Superior temporal gyrus (tissue), 1 donor: ENCODE data around the gene CTF1.
A peak's percentile ranks its signal among the peaks of the same experiment; 100 is the strongest.
"Not testable (repeated sequence)": the region's sequence is repeated elsewhere in the genome, so short reads cannot be mapped to it uniquely, and the experiment has no call there.

Experiments used
- DNase-seq: peaks from one replicate; pipeline ENCODE4 v3.0.0-alpha.2; 2016; ENCODE audit errors: extremely low spot score

The CTF1 gene

GRCh38 chr16:30887927-30888326, 8.5 kb upstream of the CTF1 start:
- DNase-seq = no peak

GRCh38 chr16:30888856-30889499, 7.4 kb upstream of the CTF1 start:
- DNase-seq = no peak

DNA sequence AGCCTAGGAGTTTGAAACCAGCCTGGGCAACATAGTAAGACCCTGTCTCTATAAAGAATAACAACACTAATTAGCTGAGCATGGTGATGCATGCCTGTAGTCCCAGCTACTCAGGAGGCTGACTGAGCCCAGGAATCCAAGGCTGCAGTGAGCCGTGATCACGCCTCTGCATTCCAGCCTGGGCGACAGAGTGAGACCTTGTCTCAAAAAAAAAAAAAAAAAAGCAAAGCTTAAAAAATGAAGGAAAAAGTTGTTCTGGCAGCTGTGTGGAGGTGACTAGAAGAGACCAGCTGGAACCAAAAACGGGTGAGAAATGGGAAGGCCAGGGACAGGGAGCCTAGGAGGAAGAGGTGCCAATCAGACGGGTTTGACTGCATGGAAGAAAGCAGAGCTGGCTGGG, 6.7 kb upstream of the CTF1 start:
- DNase-seq = no peak

DNA sequence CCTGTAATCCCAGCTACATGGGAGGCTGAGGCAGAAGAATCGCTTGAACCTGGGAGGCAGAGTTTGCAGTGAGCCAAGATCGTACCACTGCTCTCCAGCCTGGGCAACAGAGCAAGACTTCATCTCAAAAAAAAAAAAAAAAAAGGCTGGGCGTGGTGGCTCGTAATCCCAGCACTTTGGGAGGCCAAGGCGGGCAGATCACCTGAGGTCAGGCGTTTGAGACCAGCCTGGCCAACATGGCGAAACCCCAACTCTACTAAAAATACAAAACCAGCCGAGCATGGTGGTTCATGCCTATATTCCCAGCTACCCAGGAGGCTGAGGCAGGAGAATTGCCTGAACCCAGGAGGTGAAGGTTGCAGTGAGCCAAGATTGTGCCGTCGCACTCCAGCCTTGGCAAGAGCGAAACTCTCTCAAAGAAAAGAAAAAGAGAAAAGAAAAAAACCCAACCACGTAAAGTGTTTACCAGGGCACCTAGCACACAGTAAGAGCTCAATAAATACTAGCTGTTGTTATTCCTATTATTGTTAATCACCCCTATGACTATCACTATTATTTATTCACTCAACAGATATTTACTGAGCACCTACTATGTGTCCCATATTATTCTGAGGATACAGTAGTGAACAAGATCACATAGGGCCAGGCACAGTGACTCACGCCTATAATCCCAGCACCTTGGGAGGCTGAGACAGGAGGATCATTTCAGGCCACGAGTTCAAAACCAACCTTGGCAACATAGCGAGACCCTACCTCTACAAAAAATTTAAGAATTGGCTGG, 5.2 kb upstream of the CTF1 start:
- DNase-seq = not testable (repeated sequence)

DNA sequence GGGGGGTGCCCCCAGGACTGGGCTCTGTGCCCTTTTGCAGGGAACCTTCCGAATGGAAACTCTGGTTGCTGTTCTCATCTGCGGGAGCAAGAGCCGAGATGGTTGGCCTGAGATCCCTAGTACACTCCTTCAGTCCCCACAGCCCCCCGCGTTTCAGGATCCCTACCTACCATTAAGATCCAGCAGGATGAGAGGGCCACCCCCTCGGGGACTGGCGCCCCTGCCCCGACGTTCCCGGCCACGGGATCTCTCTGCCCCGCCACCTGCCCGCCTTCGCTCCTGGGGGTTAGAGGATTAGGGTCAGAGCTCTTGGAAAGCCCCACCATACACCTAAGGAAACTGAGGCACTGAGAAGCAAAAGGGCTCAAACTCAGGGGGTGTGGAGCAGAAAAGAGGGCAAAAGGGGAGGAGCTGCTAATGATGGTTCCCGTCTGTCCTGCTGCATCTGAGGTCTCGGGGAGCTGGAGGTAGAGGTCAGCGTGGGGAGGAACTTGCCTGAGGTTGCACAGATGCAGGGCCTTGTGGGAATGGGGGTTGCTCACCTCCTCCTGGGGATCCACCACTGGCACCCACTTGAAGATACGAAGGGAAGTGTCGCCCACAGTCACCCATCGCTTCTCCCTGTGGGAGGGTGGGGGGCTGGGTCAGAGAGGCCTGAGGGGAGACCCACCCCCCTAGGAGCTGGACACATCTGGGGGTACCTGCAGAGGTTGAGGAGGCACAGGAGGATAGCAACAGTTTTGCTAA, 3.6 kb upstream of the CTF1 start:
- no peak for DNase-seq

DNA sequence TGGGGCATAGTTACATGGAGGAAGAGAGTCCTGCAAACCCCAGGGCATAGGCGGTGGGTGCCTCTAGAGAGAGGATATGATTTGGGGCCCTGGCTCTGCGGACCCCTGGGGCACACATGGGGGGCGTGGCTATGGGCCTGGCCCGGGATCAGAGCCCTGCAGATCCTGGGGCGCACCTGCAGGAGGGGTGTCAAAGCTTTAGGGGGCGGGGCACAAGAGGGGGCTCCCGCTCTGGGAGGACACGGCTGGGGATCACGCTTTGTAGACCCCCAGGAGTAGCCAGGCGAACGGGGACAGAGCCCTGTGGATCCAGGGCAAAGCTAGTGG, 3.0 kb upstream of the CTF1 start:
- DNase-seq = no peak

DNA sequence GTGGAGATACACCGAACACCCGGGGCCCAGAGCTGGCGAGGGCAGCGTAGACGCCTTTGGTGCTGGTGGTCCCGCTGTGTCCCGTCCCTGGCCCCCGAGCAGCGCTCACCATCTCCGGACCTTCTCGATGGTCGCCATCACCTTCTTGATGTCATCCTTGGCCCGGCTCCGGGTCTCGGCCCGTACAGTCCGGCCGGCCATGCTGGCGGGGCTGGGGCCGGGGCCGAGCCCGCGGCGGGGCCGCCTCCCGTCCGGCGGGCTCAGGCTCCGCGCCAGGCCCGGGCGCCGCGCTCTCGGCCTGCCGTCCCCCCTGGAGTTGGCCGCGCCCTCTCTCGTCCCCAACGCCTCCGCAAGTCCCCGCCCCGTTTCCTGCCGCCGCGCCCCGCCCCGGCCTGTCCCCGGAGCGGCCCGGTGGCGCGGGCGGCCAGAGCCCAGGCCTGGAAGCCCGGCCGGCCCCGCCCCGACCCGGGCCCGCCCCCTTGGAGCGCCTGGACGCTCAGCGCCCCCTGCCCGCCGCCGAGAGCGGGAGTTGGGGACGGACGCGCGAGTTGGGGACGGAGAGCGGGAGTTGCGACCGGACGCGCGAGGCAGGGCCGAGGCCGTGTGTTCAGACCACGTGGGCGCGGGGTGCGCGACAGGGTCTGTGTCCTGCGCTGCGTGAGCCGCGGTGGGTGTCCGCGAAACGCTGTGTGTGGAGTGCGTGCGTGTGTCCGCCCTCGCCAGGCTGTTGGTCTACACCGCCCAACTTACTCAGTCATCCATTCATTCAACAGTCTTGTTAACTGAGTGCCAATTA, 2.5 kb upstream of the CTF1 start, which contains the start of gene BCL7C:
TSS of gene BCL7C (minus strand) at position 334 of the 796 bp plus-strand sequence. CDS start at position 201, 133 bp downstream.
- DNase-seq = peak; percentile 66

GRCh38 chr16:30894540-30895368, 1.7 kb upstream of the CTF1 start:
- peak; percentile 67 for DNase-seq

DNA sequence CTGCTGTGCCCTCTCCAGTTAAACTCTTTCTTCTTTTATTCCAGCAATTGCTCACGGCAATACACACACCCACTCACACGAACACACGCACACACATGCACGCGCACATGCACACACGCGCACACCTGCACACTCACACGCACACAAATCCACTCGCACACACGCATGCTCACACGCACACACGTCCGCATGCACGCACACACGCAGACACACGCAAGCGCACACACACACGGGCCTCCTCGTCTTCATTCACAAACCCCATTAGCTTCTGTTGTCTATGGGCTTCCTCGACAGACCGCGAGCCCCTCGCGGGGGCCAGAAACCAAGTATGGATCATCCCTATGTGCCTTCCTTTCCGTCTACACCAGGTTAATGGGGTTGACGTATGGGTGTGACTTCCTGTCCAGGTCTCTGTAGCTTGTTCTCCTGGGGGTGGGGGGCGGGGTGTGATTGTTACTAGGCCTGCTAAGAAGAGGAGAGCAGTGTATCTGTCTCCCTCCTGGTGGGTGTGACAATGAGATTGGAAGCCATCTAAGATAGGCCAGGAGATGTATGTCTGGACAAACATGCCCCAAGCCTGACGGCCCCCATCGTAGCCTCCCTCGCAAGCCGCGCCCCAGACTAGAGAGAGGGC, 670 bp upstream of the CTF1 start:
- DNase-seq = no peak

DNA sequence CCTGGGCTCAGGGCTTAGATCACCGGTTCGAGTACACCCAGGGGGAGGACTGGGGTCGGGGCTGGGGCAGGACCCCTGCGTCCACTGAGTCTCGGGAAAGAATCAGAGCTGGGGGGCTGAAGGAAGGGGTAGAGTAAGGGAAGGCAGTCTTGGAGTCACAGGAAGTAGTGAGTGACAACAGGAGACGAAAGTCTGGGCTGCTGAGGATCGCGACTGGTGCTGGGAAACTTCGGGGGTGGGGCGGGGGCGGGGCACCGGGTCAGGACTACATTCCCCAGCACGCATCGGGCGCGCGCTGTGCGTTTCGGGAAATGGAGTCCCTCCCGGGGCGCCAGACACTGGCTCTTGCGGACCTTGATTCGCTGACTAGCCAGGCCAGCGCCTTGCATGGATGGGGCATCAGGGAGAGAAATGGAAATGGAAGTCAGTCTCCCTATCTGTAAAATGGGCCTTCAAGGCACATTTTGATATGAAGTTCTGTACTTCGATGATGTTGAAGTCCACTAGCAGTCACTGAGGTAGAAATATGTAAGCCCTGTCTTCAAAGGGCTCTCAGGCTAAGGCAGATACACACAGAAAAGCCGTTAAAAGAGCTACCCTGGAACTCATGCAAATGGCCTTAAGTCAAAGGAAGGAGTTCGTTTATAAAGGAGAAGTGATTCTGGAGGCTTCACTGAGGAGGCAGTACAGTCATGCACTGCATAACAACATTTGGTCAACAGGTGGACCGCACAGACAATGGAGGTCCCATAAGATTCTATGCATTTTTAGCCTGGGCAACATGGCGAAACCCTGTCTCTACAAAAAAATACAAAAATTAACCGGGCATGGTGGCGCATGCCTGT, 697 bp downstream of the CTF1 start:
- peak; percentile 92 for DNase-seq

DNA sequence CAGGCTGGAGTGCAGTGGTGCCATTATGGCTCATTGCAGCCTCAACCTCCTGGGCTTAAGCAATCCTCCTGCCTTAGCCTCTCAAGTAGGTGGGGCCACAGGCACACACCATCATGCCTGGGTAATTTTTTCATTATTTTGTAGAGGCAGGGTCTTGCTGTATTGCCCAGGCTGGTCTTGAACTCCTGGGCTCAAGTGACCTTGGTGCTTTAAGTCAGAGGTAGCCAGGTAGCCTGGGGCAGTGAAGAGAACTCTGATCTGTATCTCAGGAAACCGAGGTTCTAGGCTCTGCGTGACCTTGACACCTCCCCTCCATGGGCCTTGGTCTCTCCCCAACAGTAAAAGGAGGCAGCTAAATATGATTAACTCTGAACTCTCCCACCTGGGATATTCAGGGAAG, 3.4 kb downstream of the CTF1 start:
- DNase-seq = no peak

- DNase-seq = no peak
Measured at GRCh38 chr16:30900588-30900987, 4.2 kb downstream of the CTF1 start.

- no peak for DNase-seq
Measured at GRCh38 chr16:30901201-30902028, 5.0 kb downstream of the CTF1 start.

DNA sequence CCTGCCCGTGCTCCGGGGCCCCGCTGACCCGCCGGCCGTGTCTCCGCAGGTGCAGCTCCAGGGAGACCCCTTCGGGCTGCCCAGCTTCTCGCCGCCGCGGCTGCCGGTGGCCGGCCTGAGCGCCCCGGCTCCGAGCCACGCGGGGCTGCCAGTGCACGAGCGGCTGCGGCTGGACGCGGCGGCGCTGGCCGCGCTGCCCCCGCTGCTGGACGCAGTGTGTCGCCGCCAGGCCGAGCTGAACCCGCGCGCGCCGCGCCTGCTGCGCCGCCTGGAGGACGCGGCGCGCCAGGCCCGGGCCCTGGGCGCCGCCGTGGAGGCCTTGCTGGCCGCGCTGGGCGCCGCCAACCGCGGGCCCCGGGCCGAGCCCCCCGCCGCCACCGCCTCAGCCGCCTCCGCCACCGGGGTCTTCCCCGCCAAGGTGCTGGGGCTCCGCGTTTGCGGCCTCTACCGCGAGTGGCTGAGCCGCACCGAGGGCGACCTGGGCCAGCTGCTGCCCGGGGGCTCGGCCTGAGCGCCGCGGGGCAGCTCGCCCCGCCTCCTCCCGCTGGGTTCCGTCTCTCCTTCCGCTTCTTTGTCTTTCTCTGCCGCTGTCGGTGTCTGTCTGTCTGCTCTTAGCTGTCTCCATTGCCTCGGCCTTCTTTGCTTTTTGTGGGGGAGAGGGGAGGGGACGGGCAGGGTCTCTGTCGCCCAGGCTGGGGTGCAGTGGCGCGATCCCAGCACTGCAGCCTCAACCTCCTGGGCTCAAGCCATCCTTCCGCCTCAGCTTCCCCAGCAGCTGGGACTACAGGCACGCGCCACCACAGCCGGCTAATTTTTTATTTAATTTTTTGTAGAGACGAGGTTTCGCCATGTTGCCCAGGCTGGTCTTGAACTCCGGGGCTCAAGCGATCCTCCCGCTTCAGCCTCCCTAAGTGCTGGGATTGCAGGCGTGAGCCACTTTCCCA, 5.9 kb downstream of the CTF1 start:
- peak; percentile 64 for DNase-seq

DNA sequence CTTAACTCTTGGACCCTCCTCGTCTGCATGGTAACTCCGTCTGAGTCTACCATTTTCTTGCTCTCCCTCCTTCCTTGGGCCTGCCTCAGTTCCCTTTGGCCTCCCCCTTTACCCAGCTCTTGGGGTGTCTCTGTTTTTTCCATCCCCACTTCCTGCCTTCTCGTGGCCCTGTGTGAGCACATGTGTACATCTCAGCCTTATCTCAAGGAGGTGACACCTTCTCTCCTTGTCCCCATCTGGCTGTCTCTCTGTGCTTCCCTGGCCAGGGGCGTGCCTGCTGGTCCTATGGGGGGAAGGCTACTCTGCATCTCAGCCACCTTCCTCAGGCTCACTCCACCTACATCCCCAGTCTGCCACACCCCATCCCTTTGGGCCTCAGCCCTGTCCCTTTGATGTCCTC, 6.6 kb downstream of the CTF1 start:
- no peak for DNase-seq

DNA sequence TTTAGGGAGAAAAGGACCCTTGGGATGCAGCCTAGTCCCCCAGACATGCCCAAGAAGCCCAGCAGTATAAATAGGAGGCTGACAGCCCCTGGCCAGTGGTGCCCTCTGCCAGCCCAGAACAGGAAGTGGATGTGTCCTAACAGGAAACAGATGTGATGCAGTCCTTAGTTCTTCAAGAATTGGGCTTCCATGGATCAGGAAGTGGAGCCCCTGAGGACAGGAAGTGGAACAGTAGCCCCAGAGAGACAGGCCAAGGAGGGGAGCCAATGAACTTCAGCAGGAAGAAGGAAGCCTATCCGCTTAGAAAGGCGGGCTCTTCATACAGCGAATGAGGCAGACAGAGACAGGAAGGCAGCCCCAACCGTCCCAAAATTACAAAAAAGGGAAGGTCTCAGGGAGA, 7.2 kb downstream of the CTF1 start:
- DNase-seq = no peak

DNA sequence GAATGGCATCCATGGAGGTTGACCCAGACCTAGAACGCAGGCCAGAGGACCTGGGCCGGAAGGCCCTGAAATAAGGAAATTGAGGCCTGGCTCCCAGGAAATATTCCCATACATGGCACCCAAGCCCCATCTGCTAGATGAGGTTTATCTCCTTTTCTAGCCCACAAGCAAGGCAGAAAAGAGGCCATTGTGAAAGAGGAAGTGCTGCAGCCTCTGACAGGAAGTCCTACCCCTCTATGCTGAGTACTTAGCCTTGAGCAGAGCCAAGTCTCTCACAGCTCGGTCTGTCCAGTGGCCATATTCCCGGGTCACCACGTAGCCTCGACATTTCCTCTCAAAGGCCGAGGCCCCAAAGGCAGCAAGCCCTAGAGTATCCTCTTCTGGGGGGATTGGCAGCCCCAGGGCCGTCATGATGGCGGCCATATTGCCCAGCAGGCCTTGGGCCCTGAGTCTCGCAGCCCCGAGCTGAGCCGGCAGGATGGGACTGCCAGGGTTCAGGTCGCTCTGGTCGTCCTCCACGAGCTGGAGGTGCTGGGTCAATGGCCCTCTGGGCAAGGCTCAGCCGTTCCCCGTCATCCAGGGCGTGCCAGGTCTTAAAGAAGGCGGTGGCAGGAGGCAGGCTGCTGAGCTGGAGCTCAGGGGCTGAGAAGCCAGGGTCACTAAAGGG, 7.8 kb downstream of the CTF1 start:
- no peak for DNase-seq
